Measurements from ENCODE around the gene SETD1B.

SETD1B gene

GRCh38 chr12:121794534-121795033 is 9.2 kb upstream of the SETD1B start:
- Histone ChIP-seq H3K79me2 (ENCODE audit: low read length) (peaks cover 63% of the 10 kb centered on the region), H3K27me3 (ENCODE audit: low read depth, low read length) (no peaks in the 10 kb centered on the region), H3K4me3 (ENCODE audit: low read length) (peak overlapping the region; percentile 95), H2AFZ (ENCODE audit: low read depth, low read length) (no peak overlapping the region), H3K9ac (ENCODE audit: low read length) (peak overlapping the region; percentile 51), H3K4me2 (ENCODE audit: low read length) (peak overlapping the region; percentile 98), H3K27ac (ENCODE audit: low read length) (peak overlapping the region; percentile 98), H4K20me1 (ENCODE audit: insufficient read depth, low read length) (0 out of 2 replicates have a peak, but pooled peaks cover 4% of the 10 kb centered on the region), H3K4me1 (ENCODE audit: low read length) (peaks cover 39% of the 10 kb centered on the region), H3K36me3 (replicated peaks; ENCODE audit: low read depth, low read length) (peaks cover 35% of the 10 kb centered on the region), H3K9me3 (ENCODE audit: insufficient read depth, low read length) (no peaks in the 10 kb centered on the region)
- TF ChIP-seq EZH2phosphoT487 (IDR thresholded peaks at IDR 0.05; ENCODE audit: low read depth) (no peak), CTCF (IDR thresholded peaks at IDR 0.05; ENCODE audit: low read depth, low read length) (no peak)

DNA sequence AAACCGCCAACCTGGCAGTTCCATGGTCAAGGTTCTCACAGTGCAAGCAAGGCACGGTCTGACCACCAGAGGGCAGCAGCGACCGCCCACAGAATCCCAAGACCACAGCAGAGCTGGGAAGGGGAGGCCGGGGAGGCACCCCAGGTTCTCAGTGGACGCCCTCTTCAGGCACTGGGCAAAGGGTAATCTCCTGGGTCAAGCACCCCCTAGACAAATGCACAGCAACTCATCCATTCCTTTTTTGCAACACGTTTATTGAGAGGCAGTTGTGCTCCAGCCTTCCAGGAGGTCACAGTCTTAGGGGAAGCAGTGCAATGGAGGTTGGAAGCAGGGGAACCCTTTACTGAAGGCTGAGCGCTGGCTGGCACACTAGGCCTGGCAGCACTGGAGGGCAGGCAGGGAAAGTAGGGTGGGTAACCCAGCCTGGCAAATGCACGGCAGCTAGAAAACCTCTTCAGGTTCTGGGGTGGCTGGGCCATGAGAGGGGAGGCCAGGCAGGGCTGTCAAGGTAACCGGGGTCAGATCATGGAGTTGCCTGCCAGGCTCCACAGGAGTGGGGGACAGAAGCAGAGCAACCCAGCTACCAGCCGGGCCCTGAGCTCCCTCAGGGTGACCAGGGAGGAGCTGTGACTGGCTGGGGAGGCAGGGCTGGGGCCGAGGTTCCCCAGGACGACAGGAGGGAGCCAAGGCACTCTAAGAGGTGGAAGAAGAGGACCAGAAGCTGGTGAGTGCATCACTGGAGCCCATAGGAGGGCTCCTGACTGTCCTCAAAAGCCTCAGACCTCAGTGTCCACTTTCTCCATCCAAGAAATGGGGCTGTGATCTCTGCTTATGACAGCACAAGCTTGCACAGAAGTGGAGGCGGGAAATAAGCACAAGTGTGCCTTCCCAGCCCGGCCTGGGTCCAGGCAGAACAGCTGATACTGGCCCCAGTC is 8.5 kb upstream of the SETD1B start:
- peaks cover 32% of the 10 kb centered on the region for H3K4me1 ChIP-seq (ENCODE audit: low read length)
- H3K9me3 ChIP-seq (ENCODE audit: insufficient read depth, low read length), result no peaks in the 10 kb centered on the region
- peak overlapping the region; percentile 51 for H3K9ac ChIP-seq (ENCODE audit: low read length)
- 0 out of 2 replicates have a peak, but pooled peaks cover 4% of the 10 kb centered on the region for H4K20me1 ChIP-seq (ENCODE audit: insufficient read depth, low read length)
- H3K27me3 ChIP-seq (ENCODE audit: low read depth, low read length), result no peaks in the 10 kb centered on the region
- H2AFZ ChIP-seq (ENCODE audit: low read depth, low read length), result no peak overlapping the region
- peak overlapping the region; percentile 95 for H3K4me3 ChIP-seq (ENCODE audit: low read length)
- H3K4me2 ChIP-seq (ENCODE audit: low read length), result peak overlapping the region; percentile 98
- peak overlapping the region; percentile 98 for H3K27ac ChIP-seq (ENCODE audit: low read length)
- TF ChIP-seq EZH2phosphoT487 (IDR thresholded peaks at IDR 0.05; ENCODE audit: low read depth) (no peak), CTCF (IDR thresholded peaks at IDR 0.05; ENCODE audit: low read depth, low read length) (peak; percentile 96)
- H3K36me3 ChIP-seq (replicated peaks; ENCODE audit: low read depth, low read length), result peaks cover 32% of the 10 kb centered on the region
- peaks cover 58% of the 10 kb centered on the region for H3K79me2 ChIP-seq (ENCODE audit: low read length)

- Histone ChIP-seq H3K27me3 (ENCODE audit: low read depth, low read length) (no peaks in the 10 kb centered on the region), H3K4me2 (ENCODE audit: low read length) (no peak overlapping the region), H3K36me3 (replicated peaks; ENCODE audit: low read depth, low read length) (peaks cover 18% of the 10 kb centered on the region), H4K20me1 (ENCODE audit: insufficient read depth, low read length) (0 out of 2 replicates have a peak, but pooled peaks cover 4% of the 10 kb centered on the region), H2AFZ (ENCODE audit: low read depth, low read length) (no peak overlapping the region), H3K79me2 (ENCODE audit: low read length) (peaks cover 57% of the 10 kb centered on the region), H3K27ac (ENCODE audit: low read length) (no peak overlapping the region), H3K9ac (ENCODE audit: low read length) (no peak overlapping the region), H3K4me1 (ENCODE audit: low read length) (peaks cover 32% of the 10 kb centered on the region), H3K9me3 (ENCODE audit: insufficient read depth, low read length) (no peaks in the 10 kb centered on the region), H3K4me3 (ENCODE audit: low read length) (no peak overlapping the region)
- TF ChIP-seq EZH2phosphoT487 (IDR thresholded peaks at IDR 0.05; ENCODE audit: low read depth) (no peak), CTCF (IDR thresholded peaks at IDR 0.05; ENCODE audit: low read depth, low read length) (no peak)
These were observed 6.7 kb upstream of the SETD1B start for GRCh38 chr12:121796855-121797751.

All from OCI-LY3 (cell line).